K562 (cell line): ENCODE data around the gene NTRK3. TPM values are rescaled to one million over a fixed set of nuclear protein-coding genes. Genes with fewer than 3 reads are reported as not detected.

Experiments used
- ATAC-seq: fragments of 200-7000 bp; cut with Tn5 transposase; 3 replicates; pipeline ENCODE4 v1.9.1; 2020; ENCODE audit warnings: moderate library complexity
- BruUV-seq: library from RNA; stranded (reverse); fragments of 400-500 nt; replicated peaks from 2 replicates; lab custom pipeline; 2021; lab: Mats Ljungman, UMichigan
- CTCF ChIA-PET: fragments of 300-600 bp; formaldehyde crosslinking; extraction: SDS; loops from one replicate; lab custom pipeline; 2021; ENCODE audit warnings: low intra/inter-chr PET ratio; lab: Yijun Ruan, JAX
- POLR2A ChIA-PET: fragments of 300-600, 350-650 bp; sonication (Branson Sonifier 250); formaldehyde crosslinking; extraction: SDS; loops from one replicate; lab custom pipeline; 2021; ENCODE audit warnings: antibody characterized with exemption, inconsistent platforms; lab: Yijun Ruan, JAX
- DNase-seq, 4 experiments: peaks; one replicate each; pipeline versions ENCODE4 v3.0.0 to v3.0.0-alpha.2; 2011 to 2018; ENCODE audit warnings: low spot score in 3 of 4, mixed read lengths in 3 of 4; ENCODE audit errors: extremely low read depth in 1 of 4
- FAIRE-seq: peaks from 2 replicates; lab custom pipeline; 2011; peaks lifted over from hg19 to GRCh38; lab: Jason Lieb, UNC
- H2AFZ ChIP-seq: 2 replicates; pipeline ENCODE4 v1.6.0; 2011; ENCODE audit warnings: low read depth, low read length, control low read depth, inconsistent platforms
- H3K27ac ChIP-seq: fragments of 200-600 bp; 3 replicates; pipeline ENCODE4 v1.8.0; 2011; ENCODE audit warnings: low read depth, mild to moderate bottlenecking, control low read depth, inconsistent platforms, low read length, moderate library complexity, mixed read lengths; ENCODE audit errors: extremely low read depth
- H3K27me3 ChIP-seq, 2 experiments: fragments of 300-600 bp in 1 of 2; 2 replicates in 1 of 2; 3 replicates in 1 of 2; pipeline versions ENCODE4 v1.6.0 to v1.8.0; 2011; ENCODE audit warnings: inconsistent platforms in 2 of 2, low read length in 2 of 2, mild to moderate bottlenecking in 1 of 2, mixed read lengths in 1 of 2, moderate library complexity in 1 of 2; ENCODE audit not compliant: control insufficient read depth in 2 of 2, insufficient read depth in 2 of 2
- H3K36me3 ChIP-seq: fragments of 300-600 bp; 3 replicates; pipeline ENCODE4 v1.8.0; 2011; ENCODE audit warnings: mild to moderate bottlenecking, low read length, inconsistent platforms; ENCODE audit not compliant: control insufficient read depth, insufficient read depth
- H3K4me1 ChIP-seq, 2 experiments: fragments of 200-600 bp in 1 of 2; replicated peaks in 1 of 2; 2 replicates in 1 of 2; 3 replicates in 1 of 2; pipeline versions ENCODE4 v1.5.1 to v1.8.0; 2011; ENCODE audit warnings: inconsistent platforms in 2 of 2, low read length in 2 of 2, mild to moderate bottlenecking in 1 of 2, mixed read lengths in 1 of 2, moderate library complexity in 1 of 2; ENCODE audit not compliant: control insufficient read depth in 2 of 2, insufficient read depth in 2 of 2
- H3K4me2 ChIP-seq: 2 replicates; pipeline ENCODE4 v1.6.1; 2011; ENCODE audit warnings: low read length, control low read depth, inconsistent platforms, mixed read lengths; ENCODE audit not compliant: insufficient read depth
- H3K4me3 ChIP-seq: fragments of 200-600 bp; sonication (generic), shearing (Covaris generic); 2 replicates; pipeline ENCODE4 v1.5.1; 2016; ENCODE audit warnings: control low read depth, inconsistent platforms
- H3K79me2 ChIP-seq: fragments of 200-600 bp; 3 replicates; pipeline ENCODE4 v1.8.0; 2011; ENCODE audit warnings: low read length, inconsistent platforms; ENCODE audit not compliant: control insufficient read depth, insufficient read depth
- H3K9ac ChIP-seq, 2 experiments: 2 replicates each; pipeline versions ENCODE4 v1.6.0 to v1.6.1; 2011; ENCODE audit warnings: low read depth in 2 of 2, low read length in 2 of 2, control low read depth in 1 of 2, inconsistent platforms in 1 of 2, mild to moderate bottlenecking in 1 of 2, mixed read lengths in 1 of 2; ENCODE audit not compliant: insufficient read depth in 1 of 2
- H3K9me1 ChIP-seq: one replicate; pipeline ENCODE4 v1.6.0; 2011; ENCODE audit warnings: inconsistent platforms, mild to moderate bottlenecking, low read length, moderate library complexity; ENCODE audit not compliant: control insufficient read depth, insufficient read depth
- H3K9me3 ChIP-seq: replicated peaks from 2 replicates; pipeline ENCODE4 v1.5.1; 2011; ENCODE audit warnings: low read depth, low read length, inconsistent platforms; ENCODE audit not compliant: control insufficient read depth, insufficient read depth
- H4K20me1 ChIP-seq: replicated peaks from 2 replicates; pipeline ENCODE4 v1.6.1; 2011; ENCODE audit warnings: low read length, inconsistent platforms, mixed read lengths; ENCODE audit not compliant: control insufficient read depth, insufficient read depth
- CC2D1A ChIP-seq: fragments of 450-650 bp; IDR thresholded peaks from 2 replicates; pipeline ENCODE4 v1.6.1; 2017; ENCODE audit warnings: mild to moderate bottlenecking
- CSDE1 ChIP-seq, 2 experiments: fragments of 450-650 bp; IDR thresholded peaks; 2 replicates each; pipeline ENCODE4 v1.6.1; 2016; ENCODE audit warnings: mild to moderate bottlenecking in 1 of 2
- EP400 ChIP-seq: fragments of 450-650 bp; IDR thresholded peaks from 2 replicates; pipeline ENCODE4 v1.6.1; 2017; ENCODE audit warnings: antibody characterized with exemption, mild to moderate bottlenecking, moderate library complexity
- HDAC1 ChIP-seq, 2 experiments: fragments of 450-650 bp; IDR thresholded peaks; 2 replicates each; pipeline ENCODE4 v1.6.1; 2016 to 2017; ENCODE audit warnings: inconsistent platforms in 1 of 2, mild to moderate bottlenecking in 1 of 2, moderate library complexity in 1 of 2
- KLF6 ChIP-seq: fragments of 250-450 bp; sonication (Bioruptor Pico); IDR thresholded peaks from 2 replicates; pipeline ENCODE4 v1.4.0; 2020; ENCODE audit warnings: mild to moderate bottlenecking, moderate library complexity, borderline replicate concordance
- MAZ ChIP-seq, 2 experiments: fragments of 450-650 bp in 1 of 2; sonication (generic) in 1 of 2; formaldehyde crosslinking; IDR thresholded peaks in 1 of 2; conservative IDR thresholded peaks in 1 of 2; 2 replicates each; pipeline versions ENCODE4 v1.4.0 to v1.5.0; 2020; ENCODE audit warnings: mild to moderate bottlenecking in 1 of 2, missing genetic modification reagents in 1 of 2
- MBD2 ChIP-seq: sonication (generic); IDR thresholded peaks from 2 replicates; pipeline ENCODE4 v1.6.1; 2016; ENCODE audit warnings: low read depth, borderline replicate concordance
- NFIC ChIP-seq: fragments of 450-650 bp; IDR thresholded peaks from 2 replicates; pipeline ENCODE4 v1.6.1; 2017; ENCODE audit warnings: mild to moderate bottlenecking, inconsistent platforms
- SMARCA4 ChIP-seq: fragments of 450-650 bp; IDR thresholded peaks from 2 replicates; pipeline ENCODE4 v1.6.1; 2016
- TAL1 ChIP-seq: fragments of 450-650 bp; IDR thresholded peaks from 2 replicates; pipeline ENCODE4 v1.6.1; 2016; ENCODE audit warnings: mild to moderate bottlenecking
- TEAD4 ChIP-seq, 2 experiments: sonication (generic) in 1 of 2; formaldehyde crosslinking in 1 of 2; IDR thresholded peaks; 2 replicates each; pipeline versions ENCODE4 v1.6.1 to v1.8.0; 2012 to 2022; ENCODE audit warnings: borderline replicate concordance in 1 of 2, inconsistent platforms in 1 of 2, low read length in 1 of 2, mild to moderate bottlenecking in 1 of 2, missing genetic modification reagents in 1 of 2
- TGIF2 ChIP-seq: sonication (generic); formaldehyde crosslinking; IDR thresholded peaks from 2 replicates; pipeline ENCODE4 v1.8.1; 2022; ENCODE audit warnings: mild to moderate bottlenecking, missing genetic modification reagents, moderate library complexity
- XRCC3 ChIP-seq: fragments of 450-650 bp; IDR thresholded peaks from 2 replicates; pipeline ENCODE4 v1.6.1; 2017; ENCODE audit warnings: mild to moderate bottlenecking, moderate library complexity
- ZBTB17 ChIP-seq: fragments of 450-650 bp; formaldehyde crosslinking; IDR thresholded peaks from 2 replicates; pipeline ENCODE4 v1.4.0; 2020; ENCODE audit warnings: mild to moderate bottlenecking
- ZNF175 ChIP-seq: fragments of 200-800 bp; sonication (Bioruptor generic); IDR thresholded peaks from 2 replicates; pipeline ENCODE4 v1.6.1; 2016; ENCODE audit warnings: low read depth, mild to moderate bottlenecking, missing genetic modification characterization, missing compliant biosample characterization
- ZNF24 ChIP-seq: fragments of 450-650 bp; IDR thresholded peaks from 2 replicates; pipeline ENCODE4 v1.6.1; 2016
- ZNF274 ChIP-seq: IDR thresholded peaks from 2 replicates; pipeline ENCODE4 v1.6.1; 2011; ENCODE audit warnings: low read depth, mild to moderate bottlenecking, low read length, moderate library complexity, borderline replicate concordance
- WGBS: fragments of 100-300 bp; shearing (Covaris generic); methylation state at CpG from one replicate; pipeline ENCODE4 v1.1.6; 2016; ENCODE audit warnings: low coverage, mixed read lengths; ENCODE audit not compliant: insufficient coverage; ENCODE audit errors: missing lambda C conversion rate; 5-methylcytosine and 5-hydroxymethylcytosine counted together
- in situ Hi-C: fragments of 300-500 bp; cut with MboI; formaldehyde crosslinking; loops from 4 replicates; pipeline ENCODE4 v1.15.0; 2018; ENCODE audit warnings: inconsistent platforms, mixed read lengths
- intact Hi-C: fragments of 100-400 bp; cut with micrococcal nuclease; formaldehyde crosslinking; loops from 2 replicates; pipeline ENCODE4 v1.14.2; 2022
- polyA plus RNA-seq, 8 experiments: library from polyadenylated mRNA; depleted of rRNA in 4 of 8; stranded (reverse) in 5 of 8; unstranded in 3 of 8; fragments of >200 nt; fragmentation: Nextera tagmentation in 2 of 8; fragmentation: Illumina TruSeq in 1 of 8; extraction: Ambion mirVana in 2 of 8; extraction: Trizol in 1 of 8; gene quantifications; 2 replicates each; pipeline versions ENCODE4 v1.2.1 to v1.2.3, GENCODE V29; 2011 to 2014; ENCODE audit warnings: inconsistent platforms in 1 of 8, missing spikeins in 1 of 8
- total RNA-seq, 7 experiments: library from RNA; depleted of rRNA in 6 of 7; stranded (reverse); fragments of >200 nt in 6 of 7; fragmentation: Illumina TruSeq in 2 of 7; extraction: Trizol in 2 of 7; gene quantifications; 2 replicates each; pipeline versions ENCODE4 v1.2.1 to v1.2.3, GENCODE V29; 2011 to 2021; ENCODE audit warnings: low replicate concordance in 1 of 7
- TF ChIP-seq, protein P1 (sequence below), 2 experiments: fragments of 450-650 bp in 1 of 2; sonication (generic) in 1 of 2; formaldehyde crosslinking; conservative IDR thresholded peaks; 2 replicates each; pipeline versions ENCODE4 v1.4.0 to v1.8.1; 2020 to 2022; ENCODE audit warnings: mild to moderate bottlenecking in 1 of 2, missing genetic modification reagents in 1 of 2
- TF ChIP-seq, protein P2 (sequence below): sonication (generic); formaldehyde crosslinking; IDR thresholded peaks from 2 replicates; pipeline ENCODE4 v1.8.1; 2023; ENCODE audit warnings: mild to moderate bottlenecking, missing genetic modification reagents
- TF ChIP-seq, protein P3 (sequence below): IDR thresholded peaks from 2 replicates; pipeline ENCODE4 v1.6.1; 2016; ENCODE audit warnings: missing genetic modification characterization, missing compliant biosample characterization

NTRK3 gene
- total and polyA plus RNA-seq, 9 of the 15 experiments (the other 6 are each of a cell fraction or from before 2014, with no cell fraction given), result 0.11 to 0.13 TPM; not detected in 7

DNA sequence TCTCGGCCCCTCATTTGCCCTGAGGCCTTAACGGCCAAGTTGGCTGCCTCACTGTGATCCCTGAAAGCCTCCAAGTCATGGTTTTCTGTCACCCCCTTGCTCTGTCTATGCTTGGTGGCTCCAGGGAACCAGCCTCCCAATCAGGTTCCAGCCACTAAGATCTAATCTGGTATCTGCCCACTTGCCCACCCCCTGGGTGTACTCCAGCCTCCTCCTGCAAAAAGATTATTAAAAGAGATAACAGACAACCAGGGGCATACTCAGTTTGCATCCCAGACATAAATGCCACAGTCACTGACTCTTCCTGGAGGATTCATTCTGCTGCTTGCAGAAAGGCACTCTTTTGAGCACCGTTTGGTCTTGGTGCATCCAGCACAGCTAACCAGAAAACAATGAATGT, 103.9 kb downstream of the NTRK3 start:
- ChIA-PET POLR2A (no interaction called here), CTCF (no interaction called here)
- TF ChIP-seq TAL1 (no peak), ZNF274 (no peak), CC2D1A (no peak), ZNF175 (CRISPR knock-in tag) (no peak), ZBTB17 (no peak), NFIC (no peak), MAZ (CRISPR knock-in tag; conservative IDR thresholded peaks at IDR 0.05 in 1 of 2, IDR thresholded peaks at IDR 0.05 in 1 of 2) (no peak), ZNF24 (no peak), TEAD4 (IDR thresholded peaks at IDR 0.05; ENCODE audit: low read length) (no peak), TEAD4 (CRISPR knock-in tag; IDR thresholded peaks at IDR 0.05; ENCODE audit: borderline replicate concordance) (no peak), XRCC3 (no peak), HDAC1 (IDR thresholded peaks at IDR 0.05) (no peak), KLF6 (CRISPR knock-in tag) (no peak), TGIF2 (CRISPR knock-in tag) (no peak), SMARCA4 (no peak), CSDE1 (IDR thresholded peaks at IDR 0.05) (no peak), MBD2 (no peak), EP400 (no peak)
- TF ChIP-seq, protein P1, sequence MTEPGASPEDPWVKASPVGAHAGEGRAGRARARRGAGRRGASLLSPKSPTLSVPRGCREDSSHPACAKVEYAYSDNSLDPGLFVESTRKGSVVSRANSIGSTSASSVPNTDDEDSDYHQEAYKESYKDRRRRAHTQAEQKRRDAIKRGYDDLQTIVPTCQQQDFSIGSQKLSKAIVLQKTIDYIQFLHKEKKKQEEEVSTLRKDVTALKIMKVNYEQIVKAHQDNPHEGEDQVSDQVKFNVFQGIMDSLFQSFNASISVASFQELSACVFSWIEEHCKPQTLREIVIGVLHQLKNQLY (CRISPR knock-in tag; conservative IDR thresholded peaks at IDR 0.05), result no peak
- TF ChIP-seq, protein P2, sequence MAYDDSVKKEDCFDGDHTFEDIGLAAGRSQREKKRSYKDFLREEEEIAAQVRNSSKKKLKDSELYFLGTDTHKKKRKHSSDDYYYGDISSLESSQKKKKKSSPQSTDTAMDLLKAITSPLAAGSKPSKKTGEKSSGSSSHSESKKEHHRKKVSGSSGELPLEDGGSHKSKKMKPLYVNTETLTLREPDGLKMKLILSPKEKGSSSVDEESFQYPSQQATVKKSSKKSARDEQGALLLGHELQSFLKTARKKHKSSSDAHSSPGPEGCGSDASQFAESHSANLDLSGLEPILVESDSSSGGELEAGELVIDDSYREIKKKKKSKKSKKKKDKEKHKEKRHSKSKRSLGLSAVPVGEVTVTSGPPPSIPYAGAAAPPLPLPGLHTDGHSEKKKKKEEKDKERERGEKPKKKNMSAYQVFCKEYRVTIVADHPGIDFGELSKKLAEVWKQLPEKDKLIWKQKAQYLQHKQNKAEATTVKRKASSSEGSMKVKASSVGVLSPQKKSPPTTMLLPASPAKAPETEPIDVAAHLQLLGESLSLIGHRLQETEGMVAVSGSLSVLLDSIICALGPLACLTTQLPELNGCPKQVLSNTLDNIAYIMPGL, result no peak
- TF ChIP-seq, protein P3, sequence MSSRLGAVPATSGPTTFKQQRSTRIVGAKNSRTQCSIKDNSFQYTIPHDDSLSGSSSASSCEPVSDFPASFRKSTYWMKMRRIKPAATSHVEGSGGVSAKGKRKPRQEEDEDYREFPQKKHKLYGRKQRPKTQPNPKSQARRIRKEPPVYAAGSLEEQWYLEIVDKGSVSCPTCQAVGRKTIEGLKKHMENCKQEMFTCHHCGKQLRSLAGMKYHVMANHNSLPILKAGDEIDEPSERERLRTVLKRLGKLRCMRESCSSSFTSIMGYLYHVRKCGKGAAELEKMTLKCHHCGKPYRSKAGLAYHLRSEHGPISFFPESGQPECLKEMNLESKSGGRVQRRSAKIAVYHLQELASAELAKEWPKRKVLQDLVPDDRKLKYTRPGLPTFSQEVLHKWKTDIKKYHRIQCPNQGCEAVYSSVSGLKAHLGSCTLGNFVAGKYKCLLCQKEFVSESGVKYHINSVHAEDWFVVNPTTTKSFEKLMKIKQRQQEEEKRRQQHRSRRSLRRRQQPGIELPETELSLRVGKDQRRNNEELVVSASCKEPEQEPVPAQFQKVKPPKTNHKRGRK, result no peak
- no peak for FAIRE-seq
- no peak overlapping the region for H3K4me2 ChIP-seq
- no peaks in the 10 kb centered on the region for H3K36me3 ChIP-seq
- no peak for ATAC-seq
- H3K27me3 ChIP-seq, result no peaks in the 10 kb centered on the region
- H3K79me2 ChIP-seq, result no peaks in the 10 kb centered on the region
- no TSS peak for BruUV-seq
- DNase-seq, result no peak
- intact Hi-C loops, result no loop called here
- no peak overlapping the region for H3K27ac ChIP-seq
- H3K4me3 ChIP-seq, result no peak overlapping the region
- no peaks in the 10 kb centered on the region for H3K9me3 ChIP-seq
- H2AFZ ChIP-seq, result no peak overlapping the region
- in situ Hi-C loops, result no loop called here
- H3K4me1 ChIP-seq, result no peaks in the 10 kb centered on the region
- H4K20me1 ChIP-seq, result no peaks in the 10 kb centered on the region
- no peak overlapping the region for H3K9ac ChIP-seq
- 0% methylated on average over 3 of the region's 3 CpGs for WGBS
- no peaks in the 10 kb centered on the region for H3K9me1 ChIP-seq
